Measurements from ENCODE around the gene CALCB. TPM values are rescaled to one million over a fixed set of nuclear protein-coding genes. Genes with fewer than 3 reads are reported as not detected.

The CALCB gene
- total RNA-seq, 2 donors from 2014 or later: 1.5 TPM; not detected in 1

GRCh38 chr11:15113381-15113780 lies 40.0 kb downstream of the CALCB start:
- Histone ChIP-seq H3K4me3 (no peak overlapping the region), H3K4me1 (ENCODE audit: control insufficient read depth in 1 of 2, low read depth in 2 of 2) (peaks cover 0 to 6% of the 10 kb centered on the region in 2 donors), H3K36me3 (no peaks in the 10 kb centered on the region), H3K9me3 (no peaks in the 10 kb centered on the region), H3K27ac (no peak overlapping the region), H3K27me3 (replicated peaks; ENCODE audit: insufficient read depth) (no peaks in the 10 kb centered on the region)
- no peak for TF ChIP-seq CTCF (IDR thresholded peaks at IDR 0.05)
- no peak for ATAC-seq (ENCODE audit: insufficient number of reproducible peaks, low FRiP score, low read depth)
- DNase-seq (ENCODE audit: low spot score): no peak

GRCh38 chr11:15114501-15115475 lies 41.4 kb downstream of the CALCB start, which contains the start of gene INSC:
Gene INSC (plus strand): TSS chr11:15114923. CDS start chr11:15149175, 34,252 bp downstream.
- Histone ChIP-seq H3K4me3 (peak within 1 kb of the TSS; percentile 73), H3K9me3 (no peaks in the 10 kb centered on the region), H3K27ac (no peak within 1 kb of the TSS), H3K4me1 (ENCODE audit: control insufficient read depth in 1 of 2, low read depth in 2 of 2) (peaks cover 0 to 6% of the 10 kb centered on the region in 2 donors), H3K36me3 (no peaks in the 10 kb centered on the region), H3K27me3 (replicated peaks; ENCODE audit: insufficient read depth) (no peaks in the 10 kb centered on the region)
- no peak for TF ChIP-seq CTCF (IDR thresholded peaks at IDR 0.05)
- DNase-seq (ENCODE audit: low spot score) (no peak), ATAC-seq (ENCODE audit: insufficient number of reproducible peaks, low FRiP score, low read depth) (no peak)

GRCh38 chr11:15115686-15116085 lies 42.3 kb downstream of the CALCB start:
- no peaks in the 10 kb centered on the region for H3K27me3 ChIP-seq (replicated peaks; ENCODE audit: insufficient read depth)
- DNase-seq (ENCODE audit: low spot score) (no peak), ATAC-seq (ENCODE audit: insufficient number of reproducible peaks, low FRiP score, low read depth) (no peak)
- no peaks in the 10 kb centered on the region for H3K9me3 ChIP-seq
- H3K4me3 ChIP-seq: no peak overlapping the region
- H3K36me3 ChIP-seq: no peaks in the 10 kb centered on the region
- no peak overlapping the region for H3K27ac ChIP-seq
- H3K4me1 ChIP-seq (ENCODE audit: control insufficient read depth in 1 of 2, low read depth in 2 of 2): peaks cover 0 to 6% of the 10 kb centered on the region in 2 donors
- TF ChIP-seq CTCF (IDR thresholded peaks at IDR 0.05): no peak

- ATAC-seq (ENCODE audit: insufficient number of reproducible peaks, low FRiP score, low read depth) (no peak), DNase-seq (ENCODE audit: low spot score) (no peak)
- Histone ChIP-seq H3K4me1 (ENCODE audit: control insufficient read depth in 1 of 2, low read depth in 2 of 2) (peaks cover 0 to 6% of the 10 kb centered on the region in 2 donors), H3K9me3 (no peaks in the 10 kb centered on the region), H3K4me3 (no peak overlapping the region), H3K27me3 (replicated peaks; ENCODE audit: insufficient read depth) (no peaks in the 10 kb centered on the region), H3K27ac (no peak overlapping the region), H3K36me3 (no peaks in the 10 kb centered on the region)
- TF ChIP-seq CTCF (IDR thresholded peaks at IDR 0.05): no peak
Observed at GRCh38 chr11:15117751-15118150, 44.4 kb downstream of the CALCB start.

GRCh38 chr11:15118431-15118830 lies 45.0 kb downstream of the CALCB start:
- no peaks in the 10 kb centered on the region for H3K27me3 ChIP-seq (replicated peaks; ENCODE audit: insufficient read depth)
- H3K4me1 ChIP-seq (ENCODE audit: control insufficient read depth in 1 of 2, low read depth in 2 of 2): peaks cover 0 to 6% of the 10 kb centered on the region in 2 donors
- ATAC-seq (ENCODE audit: insufficient number of reproducible peaks, low FRiP score, low read depth) (no peak), DNase-seq (ENCODE audit: low spot score) (no peak)
- H3K27ac ChIP-seq: no peak overlapping the region
- no peaks in the 10 kb centered on the region for H3K9me3 ChIP-seq
- no peak overlapping the region for H3K4me3 ChIP-seq
- H3K36me3 ChIP-seq: no peaks in the 10 kb centered on the region
- no peak for TF ChIP-seq CTCF (IDR thresholded peaks at IDR 0.05)

Measured in thoracic aorta (tissue), 2 donors.